ENCODE measurements around the gene CDH13. TPM values are rescaled to one million over a fixed set of nuclear protein-coding genes. Genes with fewer than 3 reads are reported as not detected.

CDH13 gene
- total and polyA plus RNA-seq, 9 of the 15 experiments (the other 6 are each of a cell fraction or from before 2014, with no cell fraction given): 0.03 TPM; not detected in 8

DNA sequence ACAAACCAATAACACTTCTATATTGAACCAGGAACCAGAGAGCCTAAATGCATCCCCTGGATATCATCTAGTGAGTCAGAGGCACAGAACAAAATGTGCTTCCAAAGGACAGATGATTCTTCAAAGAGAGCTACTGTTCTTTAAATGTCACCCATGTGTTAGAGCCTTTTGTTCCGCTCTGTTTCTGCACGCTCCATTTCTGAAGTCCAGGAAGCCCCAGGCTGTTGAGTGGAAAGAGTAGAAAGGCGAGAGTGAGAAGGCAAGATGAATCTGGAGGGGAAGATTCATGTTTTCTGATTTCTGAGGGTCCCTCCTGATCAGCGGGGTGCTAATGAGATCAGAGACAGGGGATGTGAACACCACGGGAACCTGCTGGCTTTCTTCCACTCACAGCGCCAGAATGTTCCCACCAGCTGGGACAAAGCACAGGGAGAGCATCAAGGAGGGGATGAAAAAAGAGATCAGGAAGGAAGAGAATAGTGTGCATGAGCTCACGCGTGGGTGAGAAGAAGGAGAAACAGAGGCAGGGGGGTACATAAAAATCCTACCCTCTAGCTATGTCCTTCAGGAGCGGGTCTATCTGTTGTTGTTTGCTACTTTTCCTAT, 621.1 kb downstream of the CDH13 start (continued):
- TF ChIP-seq, protein P1, sequence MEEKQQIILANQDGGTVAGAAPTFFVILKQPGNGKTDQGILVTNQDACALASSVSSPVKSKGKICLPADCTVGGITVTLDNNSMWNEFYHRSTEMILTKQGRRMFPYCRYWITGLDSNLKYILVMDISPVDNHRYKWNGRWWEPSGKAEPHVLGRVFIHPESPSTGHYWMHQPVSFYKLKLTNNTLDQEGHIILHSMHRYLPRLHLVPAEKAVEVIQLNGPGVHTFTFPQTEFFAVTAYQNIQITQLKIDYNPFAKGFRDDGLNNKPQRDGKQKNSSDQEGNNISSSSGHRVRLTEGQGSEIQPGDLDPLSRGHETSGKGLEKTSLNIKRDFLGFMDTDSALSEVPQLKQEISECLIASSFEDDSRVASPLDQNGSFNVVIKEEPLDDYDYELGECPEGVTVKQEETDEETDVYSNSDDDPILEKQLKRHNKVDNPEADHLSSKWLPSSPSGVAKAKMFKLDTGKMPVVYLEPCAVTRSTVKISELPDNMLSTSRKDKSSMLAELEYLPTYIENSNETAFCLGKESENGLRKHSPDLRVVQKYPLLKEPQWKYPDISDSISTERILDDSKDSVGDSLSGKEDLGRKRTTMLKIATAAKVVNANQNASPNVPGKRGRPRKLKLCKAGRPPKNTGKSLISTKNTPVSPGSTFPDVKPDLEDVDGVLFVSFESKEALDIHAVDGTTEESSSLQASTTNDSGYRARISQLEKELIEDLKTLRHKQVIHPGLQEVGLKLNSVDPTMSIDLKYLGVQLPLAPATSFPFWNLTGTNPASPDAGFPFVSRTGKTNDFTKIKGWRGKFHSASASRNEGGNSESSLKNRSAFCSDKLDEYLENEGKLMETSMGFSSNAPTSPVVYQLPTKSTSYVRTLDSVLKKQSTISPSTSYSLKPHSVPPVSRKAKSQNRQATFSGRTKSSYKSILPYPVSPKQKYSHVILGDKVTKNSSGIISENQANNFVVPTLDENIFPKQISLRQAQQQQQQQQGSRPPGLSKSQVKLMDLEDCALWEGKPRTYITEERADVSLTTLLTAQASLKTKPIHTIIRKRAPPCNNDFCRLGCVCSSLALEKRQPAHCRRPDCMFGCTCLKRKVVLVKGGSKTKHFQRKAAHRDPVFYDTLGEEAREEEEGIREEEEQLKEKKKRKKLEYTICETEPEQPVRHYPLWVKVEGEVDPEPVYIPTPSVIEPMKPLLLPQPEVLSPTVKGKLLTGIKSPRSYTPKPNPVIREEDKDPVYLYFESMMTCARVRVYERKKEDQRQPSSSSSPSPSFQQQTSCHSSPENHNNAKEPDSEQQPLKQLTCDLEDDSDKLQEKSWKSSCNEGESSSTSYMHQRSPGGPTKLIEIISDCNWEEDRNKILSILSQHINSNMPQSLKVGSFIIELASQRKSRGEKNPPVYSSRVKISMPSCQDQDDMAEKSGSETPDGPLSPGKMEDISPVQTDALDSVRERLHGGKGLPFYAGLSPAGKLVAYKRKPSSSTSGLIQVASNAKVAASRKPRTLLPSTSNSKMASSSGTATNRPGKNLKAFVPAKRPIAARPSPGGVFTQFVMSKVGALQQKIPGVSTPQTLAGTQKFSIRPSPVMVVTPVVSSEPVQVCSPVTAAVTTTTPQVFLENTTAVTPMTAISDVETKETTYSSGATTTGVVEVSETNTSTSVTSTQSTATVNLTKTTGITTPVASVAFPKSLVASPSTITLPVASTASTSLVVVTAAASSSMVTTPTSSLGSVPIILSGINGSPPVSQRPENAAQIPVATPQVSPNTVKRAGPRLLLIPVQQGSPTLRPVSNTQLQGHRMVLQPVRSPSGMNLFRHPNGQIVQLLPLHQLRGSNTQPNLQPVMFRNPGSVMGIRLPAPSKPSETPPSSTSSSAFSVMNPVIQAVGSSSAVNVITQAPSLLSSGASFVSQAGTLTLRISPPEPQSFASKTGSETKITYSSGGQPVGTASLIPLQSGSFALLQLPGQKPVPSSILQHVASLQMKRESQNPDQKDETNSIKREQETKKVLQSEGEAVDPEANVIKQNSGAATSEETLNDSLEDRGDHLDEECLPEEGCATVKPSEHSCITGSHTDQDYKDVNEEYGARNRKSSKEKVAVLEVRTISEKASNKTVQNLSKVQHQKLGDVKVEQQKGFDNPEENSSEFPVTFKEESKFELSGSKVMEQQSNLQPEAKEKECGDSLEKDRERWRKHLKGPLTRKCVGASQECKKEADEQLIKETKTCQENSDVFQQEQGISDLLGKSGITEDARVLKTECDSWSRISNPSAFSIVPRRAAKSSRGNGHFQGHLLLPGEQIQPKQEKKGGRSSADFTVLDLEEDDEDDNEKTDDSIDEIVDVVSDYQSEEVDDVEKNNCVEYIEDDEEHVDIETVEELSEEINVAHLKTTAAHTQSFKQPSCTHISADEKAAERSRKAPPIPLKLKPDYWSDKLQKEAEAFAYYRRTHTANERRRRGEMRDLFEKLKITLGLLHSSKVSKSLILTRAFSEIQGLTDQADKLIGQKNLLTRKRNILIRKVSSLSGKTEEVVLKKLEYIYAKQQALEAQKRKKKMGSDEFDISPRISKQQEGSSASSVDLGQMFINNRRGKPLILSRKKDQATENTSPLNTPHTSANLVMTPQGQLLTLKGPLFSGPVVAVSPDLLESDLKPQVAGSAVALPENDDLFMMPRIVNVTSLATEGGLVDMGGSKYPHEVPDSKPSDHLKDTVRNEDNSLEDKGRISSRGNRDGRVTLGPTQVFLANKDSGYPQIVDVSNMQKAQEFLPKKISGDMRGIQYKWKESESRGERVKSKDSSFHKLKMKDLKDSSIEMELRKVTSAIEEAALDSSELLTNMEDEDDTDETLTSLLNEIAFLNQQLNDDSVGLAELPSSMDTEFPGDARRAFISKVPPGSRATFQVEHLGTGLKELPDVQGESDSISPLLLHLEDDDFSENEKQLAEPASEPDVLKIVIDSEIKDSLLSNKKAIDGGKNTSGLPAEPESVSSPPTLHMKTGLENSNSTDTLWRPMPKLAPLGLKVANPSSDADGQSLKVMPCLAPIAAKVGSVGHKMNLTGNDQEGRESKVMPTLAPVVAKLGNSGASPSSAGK (IDR thresholded peaks at IDR 0.05): no peak
- no peak for TF ChIP-seq U2AF1 (optimal IDR thresholded peaks at IDR 0.05; ENCODE audit: low read depth, low read length)
- no peak for TF ChIP-seq PHB (CRISPR knock-in tag; IDR thresholded peaks at IDR 0.05)
- TF ChIP-seq, protein P2, sequence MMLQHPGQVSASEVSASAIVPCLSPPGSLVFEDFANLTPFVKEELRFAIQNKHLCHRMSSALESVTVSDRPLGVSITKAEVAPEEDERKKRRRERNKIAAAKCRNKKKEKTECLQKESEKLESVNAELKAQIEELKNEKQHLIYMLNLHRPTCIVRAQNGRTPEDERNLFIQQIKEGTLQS (IDR thresholded peaks at IDR 0.05): no peak
- TF ChIP-seq, protein P2 (CRISPR knock-in tag; conservative IDR thresholded peaks at IDR 0.05): no peak
- TF ChIP-seq, protein P3, sequence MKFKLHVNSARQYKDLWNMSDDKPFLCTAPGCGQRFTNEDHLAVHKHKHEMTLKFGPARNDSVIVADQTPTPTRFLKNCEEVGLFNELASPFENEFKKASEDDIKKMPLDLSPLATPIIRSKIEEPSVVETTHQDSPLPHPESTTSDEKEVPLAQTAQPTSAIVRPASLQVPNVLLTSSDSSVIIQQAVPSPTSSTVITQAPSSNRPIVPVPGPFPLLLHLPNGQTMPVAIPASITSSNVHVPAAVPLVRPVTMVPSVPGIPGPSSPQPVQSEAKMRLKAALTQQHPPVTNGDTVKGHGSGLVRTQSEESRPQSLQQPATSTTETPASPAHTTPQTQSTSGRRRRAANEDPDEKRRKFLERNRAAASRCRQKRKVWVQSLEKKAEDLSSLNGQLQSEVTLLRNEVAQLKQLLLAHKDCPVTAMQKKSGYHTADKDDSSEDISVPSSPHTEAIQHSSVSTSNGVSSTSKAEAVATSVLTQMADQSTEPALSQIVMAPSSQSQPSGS (CRISPR knock-in tag; IDR thresholded peaks at IDR 0.05): no peak
- no peak for TF ChIP-seq YBX1 (IDR thresholded peaks at IDR 0.05)
- TF ChIP-seq MAFF (IDR thresholded peaks at IDR 0.05; ENCODE audit: low read length): no peak
- TF ChIP-seq CXXC5 (CRISPR knock-in tag; IDR thresholded peaks at IDR 0.05): no peak
- no peak for TF ChIP-seq FOXP1 (CRISPR knock-in tag; IDR thresholded peaks at IDR 0.05)
- TF ChIP-seq ZNF79 (CRISPR knock-in tag; IDR thresholded peaks at IDR 0.05; ENCODE audit: low read depth): no peak
- no peak for TF ChIP-seq RAD21 (CRISPR knock-in tag; conservative IDR thresholded peaks at IDR 0.05 in 1 of 2, IDR thresholded peaks at IDR 0.05 in 1 of 2)

All from K562 (cell line).